Measurements from ENCODE around the gene SLC22A16.

The SLC22A16 gene

DNA sequence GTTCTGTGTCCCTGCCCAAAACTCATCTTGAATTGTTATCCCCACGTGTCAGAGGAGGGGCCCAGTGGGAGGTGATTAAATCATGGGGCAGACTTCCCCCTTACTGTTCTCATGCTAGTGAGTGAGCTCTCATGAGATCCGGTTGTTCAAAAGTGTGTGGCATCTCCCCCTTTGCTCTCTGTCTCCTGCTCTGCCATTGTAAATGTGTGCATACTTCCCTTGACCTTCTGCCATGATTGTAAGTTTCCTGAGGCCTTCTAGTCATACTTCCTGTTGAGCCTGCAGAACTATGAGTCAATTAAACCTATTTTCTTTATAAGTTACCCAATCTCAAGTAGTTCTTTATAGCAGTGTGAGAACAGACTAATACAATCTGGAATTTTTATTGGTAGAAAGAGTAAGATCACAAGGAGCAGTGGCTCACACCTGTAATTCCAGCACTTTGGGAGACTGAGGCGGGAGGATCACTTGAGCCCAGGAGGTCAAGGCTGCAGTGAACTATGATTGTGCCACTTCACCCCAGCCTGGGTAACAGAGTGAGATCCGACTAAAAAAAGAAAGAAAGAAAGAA is 47.1 kb upstream of the SLC22A16 start:
- no peak overlapping the region for H3K27ac ChIP-seq (ENCODE audit: low read length)
- no peak overlapping the region for H3K9ac ChIP-seq (ENCODE audit: low read length)
- no peaks in the 10 kb centered on the region for H3K9me2 ChIP-seq (replicated peaks; ENCODE audit: insufficient read depth, low read length)
- H2AFZ ChIP-seq (ENCODE audit: low read length) = no peak overlapping the region
- H3K36me3 ChIP-seq (replicated peaks; ENCODE audit: insufficient read depth, low read length) = no peaks in the 10 kb centered on the region
- no peaks in the 10 kb centered on the region for H3K4me1 ChIP-seq (ENCODE audit: low read length)
- no peaks in the 10 kb centered on the region for H3K27me3 ChIP-seq (replicated peaks; ENCODE audit: insufficient read depth, low read length)
- no peaks in the 10 kb centered on the region for H3K79me2 ChIP-seq (ENCODE audit: low read length)
- no peak overlapping the region for H3K4me3 ChIP-seq (ENCODE audit: low read length)
- H4K20me1 ChIP-seq (ENCODE audit: insufficient read depth, low read length) = no peaks in the 10 kb centered on the region
- no peak for DNase-seq
- no peak for TF ChIP-seq EZH2phosphoT487 (IDR thresholded peaks at IDR 0.05; ENCODE audit: low read length)
- TF ChIP-seq EZH2 (optimal IDR thresholded peaks at IDR 0.05; ENCODE audit: low read depth, low read length) = no peak
- TF ChIP-seq CTCF (IDR thresholded peaks at IDR 0.05; ENCODE audit: low read length) = no peak
- H3K4me2 ChIP-seq (ENCODE audit: low read depth, low read length) = no peak overlapping the region
- no peaks in the 10 kb centered on the region for H3F3A ChIP-seq (ENCODE audit: insufficient read depth, low read length)
- H3K9me3 ChIP-seq (replicated peaks; ENCODE audit: insufficient read depth, low read length) = no peaks in the 10 kb centered on the region

DNA sequence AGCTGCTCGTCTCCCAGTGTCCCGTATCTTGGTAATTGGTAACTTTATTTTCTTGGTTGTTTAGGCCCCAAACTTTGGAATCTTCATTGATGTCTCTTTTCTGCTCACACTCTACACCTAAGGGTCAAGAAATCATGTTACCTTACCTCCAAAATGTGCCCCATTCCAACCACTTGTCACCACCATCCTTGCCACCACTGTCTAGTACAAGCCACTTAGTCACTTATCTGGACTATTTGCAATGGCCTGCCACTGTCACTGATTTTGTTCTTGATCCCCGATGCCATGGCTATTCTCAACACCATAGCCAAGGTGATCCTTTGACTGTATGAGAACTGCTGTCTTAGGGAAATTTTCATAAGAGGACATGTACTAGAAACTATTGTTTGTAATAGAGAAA is 46.0 kb upstream of the SLC22A16 start:
- H3K79me2 ChIP-seq (ENCODE audit: low read length) = no peaks in the 10 kb centered on the region
- H3K4me1 ChIP-seq (ENCODE audit: low read length) = no peaks in the 10 kb centered on the region
- no peaks in the 10 kb centered on the region for H3K36me3 ChIP-seq (replicated peaks; ENCODE audit: insufficient read depth, low read length)
- no peak overlapping the region for H2AFZ ChIP-seq (ENCODE audit: low read length)
- no peaks in the 10 kb centered on the region for H4K20me1 ChIP-seq (ENCODE audit: insufficient read depth, low read length)
- no peak overlapping the region for H3K4me3 ChIP-seq (ENCODE audit: low read length)
- no peak for DNase-seq
- H3K27ac ChIP-seq (ENCODE audit: low read length) = no peak overlapping the region
- no peaks in the 10 kb centered on the region for H3K9me3 ChIP-seq (replicated peaks; ENCODE audit: insufficient read depth, low read length)
- H3K4me2 ChIP-seq (ENCODE audit: low read depth, low read length) = no peak overlapping the region
- no peak overlapping the region for H3K9ac ChIP-seq (ENCODE audit: low read length)
- TF ChIP-seq CTCF (IDR thresholded peaks at IDR 0.05; ENCODE audit: low read length) (no peak), EZH2phosphoT487 (IDR thresholded peaks at IDR 0.05; ENCODE audit: low read length) (no peak), EZH2 (optimal IDR thresholded peaks at IDR 0.05; ENCODE audit: low read depth, low read length) (no peak)
- no peaks in the 10 kb centered on the region for H3K9me2 ChIP-seq (replicated peaks; ENCODE audit: insufficient read depth, low read length)
- no peaks in the 10 kb centered on the region for H3F3A ChIP-seq (ENCODE audit: insufficient read depth, low read length)
- no peaks in the 10 kb centered on the region for H3K27me3 ChIP-seq (replicated peaks; ENCODE audit: insufficient read depth, low read length)

DNA sequence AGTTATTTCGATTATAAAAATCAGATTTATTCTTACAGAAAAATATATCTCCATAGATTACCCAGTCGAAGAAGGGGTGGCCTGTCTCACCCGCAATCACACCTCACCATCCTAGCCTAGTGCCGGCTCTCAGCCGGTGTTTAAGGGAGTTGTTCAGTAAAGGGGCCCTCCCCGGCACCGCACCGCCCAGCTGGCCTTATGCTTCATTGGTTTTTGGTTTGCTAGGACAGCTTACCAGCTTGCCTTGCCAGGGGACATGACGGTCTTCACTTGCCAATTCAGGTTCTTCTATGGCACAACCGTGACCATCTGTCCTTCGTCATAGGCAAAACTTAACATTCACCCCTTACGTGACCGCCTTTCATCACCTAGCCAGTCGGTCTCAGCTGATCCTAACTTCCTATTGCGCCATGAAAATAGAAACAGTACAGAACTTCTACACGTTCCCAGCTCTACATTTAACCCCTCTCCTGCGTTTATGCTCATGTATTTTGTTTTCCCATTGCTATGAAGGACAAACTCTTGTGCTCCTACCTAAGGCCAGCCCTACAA is 44.7 kb upstream of the SLC22A16 start:
- Histone ChIP-seq H3K4me2 (ENCODE audit: low read depth, low read length) (no peak overlapping the region), H3K9me3 (replicated peaks; ENCODE audit: insufficient read depth, low read length) (no peaks in the 10 kb centered on the region), H3K27ac (ENCODE audit: low read length) (no peak overlapping the region), H3K27me3 (replicated peaks; ENCODE audit: insufficient read depth, low read length) (no peaks in the 10 kb centered on the region), H3F3A (ENCODE audit: insufficient read depth, low read length) (no peaks in the 10 kb centered on the region), H4K20me1 (ENCODE audit: insufficient read depth, low read length) (no peaks in the 10 kb centered on the region), H2AFZ (ENCODE audit: low read length) (no peak overlapping the region), H3K9ac (ENCODE audit: low read length) (no peak overlapping the region), H3K9me2 (replicated peaks; ENCODE audit: insufficient read depth, low read length) (no peaks in the 10 kb centered on the region), H3K4me1 (ENCODE audit: low read length) (no peaks in the 10 kb centered on the region), H3K4me3 (ENCODE audit: low read length) (no peak overlapping the region), H3K36me3 (replicated peaks; ENCODE audit: insufficient read depth, low read length) (no peaks in the 10 kb centered on the region), H3K79me2 (ENCODE audit: low read length) (no peaks in the 10 kb centered on the region)
- DNase-seq = no peak
- no peak for TF ChIP-seq EZH2 (optimal IDR thresholded peaks at IDR 0.05; ENCODE audit: low read depth, low read length)
- TF ChIP-seq EZH2phosphoT487 (IDR thresholded peaks at IDR 0.05; ENCODE audit: low read length) = no peak
- TF ChIP-seq CTCF (IDR thresholded peaks at IDR 0.05; ENCODE audit: low read length) = no peak
